B cell (primary cell): ENCODE data around the gene FKBP8. TPM values are rescaled to one million over a fixed set of nuclear protein-coding genes. Genes with fewer than 3 reads are reported as not detected.

Experiments used
- ATAC-seq: fragments of 200-7000 bp; cut with Tn5 transposase; one replicate; pipeline ENCODE4 v1.10.0; 2021; ENCODE audit warnings: low read depth, mild to moderate bottlenecking, moderate number of reproducible peaks, moderate library complexity
- CTCF ChIA-PET: fragments of 350-600 bp; sonication (Branson Sonifier 250); formaldehyde crosslinking; loops from one replicate; lab custom pipeline; 2021; ENCODE audit warnings: antibody characterized with exemption, inconsistent platforms; lab: Charles Lee
- POLR2A ChIA-PET: fragments of 350-600 bp; sonication (Branson Sonifier 250); formaldehyde crosslinking; loops from one replicate; lab custom pipeline; 2021; ENCODE audit warnings: antibody characterized with exemption; lab: Charles Lee
- DNase-seq: peaks from one replicate; pipeline ENCODE4 v3.0.0; 2013
- H2AFZ ChIP-seq: 2 replicates; pipeline ENCODE4 v1.6.1; 2012; ENCODE audit warnings: mild to moderate bottlenecking, low read depth, low read length; ENCODE audit not compliant: insufficient read depth, poor library complexity, severe bottlenecking
- H3K27ac ChIP-seq, 2 donors: 1 replicate in 1 of 2; 2 replicates in 1 of 2; pipeline ENCODE4 v1.5.1; 2012 to 2013; ENCODE audit warnings: low read length in 2 of 2, mild to moderate bottlenecking in 2 of 2, moderate library complexity in 1 of 2
- H3K27me3 ChIP-seq, 4 experiments: fragments of 200-600 bp in 1 of 4; sonication (generic) in 1 of 4; replicated peaks in 1 of 4; 1 replicate in 2 of 4; 2 replicates in 2 of 4; pipeline versions ENCODE4 v1.6.1 to v1.7.0; 2013 to 2016; ENCODE audit warnings: low read length in 3 of 4, mild to moderate bottlenecking in 2 of 4, mixed read lengths in 1 of 4, moderate library complexity in 1 of 4; ENCODE audit not compliant: insufficient read depth in 4 of 4, control insufficient read depth in 3 of 4; ENCODE audit errors: control extremely low read depth in 1 of 4
- H3K36me3 ChIP-seq, 2 experiments: replicated peaks in 1 of 2; 1 replicate in 1 of 2; 2 replicates in 1 of 2; pipeline versions ENCODE4 v1.6.1 to v1.7.1; 2013; ENCODE audit warnings: low read length in 1 of 2; ENCODE audit not compliant: insufficient read depth in 2 of 2, control insufficient read depth in 1 of 2; ENCODE audit errors: control extremely low read depth in 1 of 2, extremely low read depth in 1 of 2
- H3K4me1 ChIP-seq, 2 donors: fragments of 200-600 bp in 1 of 2; sonication (generic) in 1 of 2; 1 replicate in 1 of 2; 2 replicates in 1 of 2; pipeline versions ENCODE4 v1.5.1 to v1.6.1; 2013 to 2017; ENCODE audit warnings: low read length in 2 of 2; ENCODE audit not compliant: control insufficient read depth in 2 of 2, insufficient read depth in 2 of 2
- H3K4me2 ChIP-seq: replicated peaks from 2 replicates; pipeline ENCODE3; 2012; ENCODE audit warnings: mild to moderate bottlenecking, low read depth, low read length; ENCODE audit not compliant: poor library complexity, severe bottlenecking
- H3K4me3 ChIP-seq, 5 experiments: fragments of 200-600 bp in 1 of 5; sonication (generic) in 1 of 5; 1 replicate in 3 of 5; 2 replicates in 2 of 5; pipeline versions ENCODE4 v1.5.1 to v1.7.0; 2011 to 2016; ENCODE audit warnings: low read length in 4 of 5, mild to moderate bottlenecking in 4 of 5, low read depth in 2 of 5, control low read depth in 1 of 5, moderate library complexity in 1 of 5; ENCODE audit not compliant: insufficient read depth in 1 of 5; ENCODE audit errors: control extremely low read depth in 1 of 5, extremely low read depth in 1 of 5
- H3K79me2 ChIP-seq: fragments of 200-600 bp; sonication (generic); one replicate; pipeline ENCODE4 v1.6.0; 2016; ENCODE audit warnings: low read length; ENCODE audit not compliant: control insufficient read depth, insufficient read depth
- H3K9ac ChIP-seq: fragments of 200-600 bp; sonication (generic); 2 replicates; pipeline ENCODE4 v1.6.1; 2017; ENCODE audit warnings: mild to moderate bottlenecking, low read length, moderate library complexity
- H3K9me3 ChIP-seq, 3 donors: one replicate each; pipeline versions ENCODE4 v1.6.1 to v1.7.1; 2013; ENCODE audit warnings: low read length in 2 of 3; ENCODE audit not compliant: control insufficient read depth in 2 of 3, insufficient read depth in 1 of 3; ENCODE audit errors: control extremely low read depth in 1 of 3
- H4K20me1 ChIP-seq: 2 replicates; pipeline ENCODE4 v1.6.0; 2012; ENCODE audit warnings: mild to moderate bottlenecking, low read length; ENCODE audit not compliant: insufficient read depth, control insufficient read depth, poor library complexity, severe bottlenecking
- H3K27ac Mint-ChIP-seq: one replicate; pipeline ENCODE4 v1.8.0; 2021; ENCODE audit warnings: mixed read lengths
- H3K27me3 Mint-ChIP-seq: one replicate; pipeline ENCODE4 v1.8.0; 2021; ENCODE audit warnings: mixed read lengths
- H3K4me1 Mint-ChIP-seq: one replicate; pipeline ENCODE4 v1.8.0; 2021; ENCODE audit warnings: mixed read lengths
- H3K4me3 Mint-ChIP-seq: one replicate; pipeline ENCODE4 v1.8.0; 2021; ENCODE audit warnings: mixed read lengths
- H3K9me3 Mint-ChIP-seq: one replicate; pipeline ENCODE4 v1.8.0; 2022; ENCODE audit warnings: mixed read lengths; ENCODE audit not compliant: insufficient read depth
- EZH2 ChIP-seq: IDR thresholded peaks from 2 replicates; pipeline ENCODE4 v1.6.1; 2012; ENCODE audit warnings: borderline replicate concordance, low read depth, mild to moderate bottlenecking, moderate library complexity, low read length; ENCODE audit not compliant: insufficient read depth, poor library complexity, severe bottlenecking
- WGBS: methylation state at CpG from one replicate; pipeline ENCODE4 v1.1.5; 2013; ENCODE audit warnings: missing lambda C conversion rate; ENCODE audit not compliant: insufficient coverage; 5-methylcytosine and 5-hydroxymethylcytosine counted together
- intact Hi-C: fragments of 100-400 bp; cut with micrococcal nuclease; formaldehyde crosslinking; loops from one replicate; pipeline ENCODE4 v1.10.0; 2022
- polyA plus RNA-seq: library from polyadenylated mRNA; depleted of rRNA; stranded (reverse); fragments of >200 nt; gene quantifications from 2 replicates; pipeline ENCODE4 v1.2.3, GENCODE V29; 2012
- total RNA-seq, 2 donors: library from RNA; stranded (reverse); fragments of 120-200 nt in 1 of 2; gene quantifications; 1 replicate in 1 of 2; 2 replicates in 1 of 2; pipeline versions ENCODE4 v1.2.3 to v1.2.4, GENCODE V29; 2013 to 2022
- TF ChIP-seq, protein P1 (sequence below): fragments of 200-600 bp; IDR thresholded peaks from one replicate; pipeline ENCODE4 v1.8.0; 2022; ENCODE audit warnings: antibody characterized with exemption, mild to moderate bottlenecking

Gene FKBP8
- total and polyA plus RNA-seq, 2 donors (not counting 1 experiment from before 2014, with no cell fraction given) = 148 to 163 TPM

DNA sequence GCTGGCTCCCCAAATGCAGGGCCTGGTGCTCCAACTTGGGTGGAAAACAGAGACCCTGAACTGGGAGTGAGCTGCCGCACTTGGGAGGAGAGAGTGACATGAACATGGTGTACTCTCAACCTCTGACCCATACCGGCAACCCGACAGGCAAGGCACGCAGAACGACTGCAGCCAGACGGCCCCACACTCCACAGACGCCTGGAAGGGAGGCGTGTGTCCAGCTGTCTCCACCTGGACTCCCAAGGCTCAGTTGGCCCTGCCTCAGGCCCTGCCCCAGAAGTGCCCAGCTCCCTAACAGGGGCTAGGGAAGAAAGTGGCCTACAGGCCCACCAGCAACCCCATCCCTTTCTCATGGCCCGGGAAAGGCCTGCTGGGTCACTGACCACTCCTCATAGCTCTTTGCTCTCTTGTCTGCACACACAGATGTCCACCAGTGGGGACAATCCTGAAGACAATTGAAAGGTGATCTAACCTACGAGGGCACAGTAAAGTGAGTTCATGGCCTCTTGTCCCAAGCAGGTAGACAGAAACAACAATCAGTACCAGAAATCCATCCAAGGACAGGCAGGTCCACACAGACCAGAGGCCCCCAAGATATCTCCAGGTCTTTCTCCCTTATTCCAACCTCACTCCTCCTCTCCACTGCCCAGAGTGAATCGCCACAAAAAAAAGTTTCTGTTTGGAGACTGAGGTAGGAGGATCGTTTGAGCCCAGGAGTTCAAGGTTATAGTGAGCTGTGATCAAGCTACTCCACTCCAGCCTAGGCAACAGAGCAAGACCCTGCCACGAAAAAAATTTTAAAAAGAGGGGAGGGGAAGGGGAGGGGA lies 49.7 kb downstream of the FKBP8 start:
- Histone ChIP-seq H3K9ac (no peak overlapping the region), H3K79me2 (peaks cover 98% of the 10 kb centered on the region), H2AFZ (no peak overlapping the region), H3K4me2 (no peak overlapping the region), H3K4me1 (peaks cover 25 to 26% of the 10 kb centered on the region in 2 donors), H4K20me1 (peaks cover 99% of the 10 kb centered on the region), H3K27ac (no peak overlapping the region), H3K36me3 (no peaks in the 10 kb centered on the region), H3K27me3 (no peaks in the 10 kb centered on the region), H3K9me3 (no peaks in the 10 kb centered on the region), H3K4me3 (no peak overlapping the region)
- Mint-ChIP-seq H3K27ac (no peak overlapping the region), H3K27me3 (no peaks in the 10 kb centered on the region), H3K9me3 (no peaks in the 10 kb centered on the region), H3K4me1 (peaks cover 45% of the 10 kb centered on the region), H3K4me3 (no peak overlapping the region)
- TF ChIP-seq, protein P1, sequence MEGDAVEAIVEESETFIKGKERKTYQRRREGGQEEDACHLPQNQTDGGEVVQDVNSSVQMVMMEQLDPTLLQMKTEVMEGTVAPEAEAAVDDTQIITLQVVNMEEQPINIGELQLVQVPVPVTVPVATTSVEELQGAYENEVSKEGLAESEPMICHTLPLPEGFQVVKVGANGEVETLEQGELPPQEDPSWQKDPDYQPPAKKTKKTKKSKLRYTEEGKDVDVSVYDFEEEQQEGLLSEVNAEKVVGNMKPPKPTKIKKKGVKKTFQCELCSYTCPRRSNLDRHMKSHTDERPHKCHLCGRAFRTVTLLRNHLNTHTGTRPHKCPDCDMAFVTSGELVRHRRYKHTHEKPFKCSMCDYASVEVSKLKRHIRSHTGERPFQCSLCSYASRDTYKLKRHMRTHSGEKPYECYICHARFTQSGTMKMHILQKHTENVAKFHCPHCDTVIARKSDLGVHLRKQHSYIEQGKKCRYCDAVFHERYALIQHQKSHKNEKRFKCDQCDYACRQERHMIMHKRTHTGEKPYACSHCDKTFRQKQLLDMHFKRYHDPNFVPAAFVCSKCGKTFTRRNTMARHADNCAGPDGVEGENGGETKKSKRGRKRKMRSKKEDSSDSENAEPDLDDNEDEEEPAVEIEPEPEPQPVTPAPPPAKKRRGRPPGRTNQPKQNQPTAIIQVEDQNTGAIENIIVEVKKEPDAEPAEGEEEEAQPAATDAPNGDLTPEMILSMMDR = no peak
- no peak for TF ChIP-seq EZH2
- intact Hi-C loops = no loop called here
- no peak for DNase-seq
- 87% methylated on average over 11 of the region's 13 CpGs for WGBS
- CTCF ChIA-PET = no interaction called here
- POLR2A ChIA-PET = no interaction called here
- no peak for ATAC-seq
